22Rv1 (cell line): ENCODE measurements around the gene ARHGEF38.

Source experiments
- H3K27ac ChIP-seq: fragments of 450-650 bp; 2 replicates; pipeline ENCODE4 v1.5.1; 2017
- CTCF ChIP-seq: fragments of 450-650 bp; IDR thresholded peaks from 2 replicates; pipeline ENCODE4 v1.5.1; 2017; ENCODE audit warnings: mild to moderate bottlenecking
- ZFX ChIP-seq: fragments of 450-650 bp; IDR thresholded peaks from 2 replicates; pipeline ENCODE4 v1.6.1; 2017; ENCODE audit warnings: antibody characterized with exemption, borderline replicate concordance

Gene ARHGEF38

DNA sequence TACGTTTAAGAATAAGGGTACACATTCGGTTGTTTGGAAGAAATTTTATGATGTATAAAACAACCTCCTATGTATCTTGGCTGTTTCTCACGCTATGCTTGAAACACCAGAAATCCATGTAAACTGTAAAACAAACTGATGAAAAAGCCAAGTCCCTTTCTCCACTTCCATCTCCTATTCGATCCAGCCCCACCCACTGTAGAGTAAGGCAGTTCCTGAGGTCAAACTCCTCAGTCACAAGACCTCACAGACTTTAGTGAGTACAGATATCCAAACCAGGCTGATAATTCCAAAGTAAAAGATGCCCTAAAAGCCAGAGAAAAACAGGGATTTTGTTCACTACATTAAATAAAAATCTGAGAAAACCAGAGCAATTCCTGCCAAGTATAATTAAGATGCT lies 45.6 kb downstream of the ARHGEF38 start:
- no peak overlapping the region for H3K27ac ChIP-seq
- TF ChIP-seq ZFX: no peak

DNA sequence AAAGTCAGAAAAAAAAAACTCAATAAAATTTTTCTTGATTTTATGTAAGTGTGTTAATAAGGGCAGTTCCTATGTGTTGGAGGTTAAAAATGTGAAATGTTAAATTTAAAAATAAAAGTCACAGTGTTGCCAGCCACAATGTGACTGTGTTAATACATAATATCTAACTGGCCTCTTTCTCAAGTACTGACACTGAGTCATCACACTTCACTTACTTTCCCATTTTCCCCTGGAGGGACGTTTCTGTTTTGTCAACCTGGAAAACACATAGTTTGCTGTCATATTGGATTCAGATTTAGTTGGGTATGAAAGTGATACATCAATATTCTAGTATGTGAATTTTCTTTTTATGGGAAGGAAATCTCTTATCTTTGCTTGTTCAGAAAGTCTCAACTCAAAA lies 46.4 kb downstream of the ARHGEF38 start:
- no peak overlapping the region for H3K27ac ChIP-seq
- TF ChIP-seq CTCF: no peak

DNA sequence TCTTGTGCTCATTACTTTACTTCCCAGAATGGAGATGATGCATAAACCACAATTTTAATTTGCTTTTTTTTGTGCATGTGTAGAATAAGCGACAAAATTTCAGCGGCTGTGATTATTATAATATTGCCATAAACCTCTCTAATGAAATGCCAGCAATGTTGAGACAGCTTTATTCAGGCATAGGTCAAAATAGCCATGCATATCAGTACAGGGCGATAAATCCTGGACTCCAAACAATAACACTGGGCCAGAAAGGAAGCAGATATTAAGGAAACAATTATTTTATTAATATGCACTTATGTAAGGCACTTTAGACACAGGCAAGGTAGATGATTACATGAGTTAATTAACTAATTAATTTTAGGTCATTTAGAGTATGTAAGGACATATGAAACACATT lies 47.1 kb downstream of the ARHGEF38 start:
- no peak for TF ChIP-seq ZFX
- TF ChIP-seq CTCF: no peak
- no peak overlapping the region for H3K27ac ChIP-seq

DNA sequence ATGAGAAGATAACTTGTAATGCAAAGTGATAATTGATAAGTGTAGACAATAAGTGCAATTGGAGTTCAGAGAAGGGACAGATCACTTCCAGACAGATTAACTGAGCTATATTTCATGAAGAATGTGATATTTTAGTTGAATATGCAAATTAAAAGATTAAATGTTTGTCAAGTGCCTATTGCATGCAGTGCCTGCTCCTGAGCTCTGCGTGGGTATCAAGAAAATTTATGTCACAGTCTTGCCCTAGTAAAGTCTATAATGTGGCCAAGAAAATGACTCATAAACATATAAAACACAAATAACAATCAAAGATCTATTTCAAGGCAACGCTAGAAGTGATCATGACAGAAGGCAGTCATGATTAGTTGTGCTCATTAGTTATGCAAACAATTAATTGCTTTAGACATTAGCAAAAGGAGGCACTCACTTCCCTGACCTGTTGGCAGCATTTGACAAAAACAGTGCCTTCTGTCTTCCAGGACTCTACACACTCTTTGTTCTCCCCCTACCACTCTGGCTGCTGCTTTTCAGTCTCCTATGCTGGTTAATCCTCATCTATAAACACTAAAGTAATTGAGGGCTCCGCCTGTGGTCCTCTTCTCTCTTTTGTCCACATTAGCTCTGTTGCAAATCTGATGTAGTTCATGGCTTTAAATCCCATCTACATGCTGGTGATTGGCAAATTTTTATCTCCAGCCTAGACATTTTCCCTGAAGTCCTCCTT lies 47.7 kb downstream of the ARHGEF38 start:
- no peak overlapping the region for H3K27ac ChIP-seq

DNA sequence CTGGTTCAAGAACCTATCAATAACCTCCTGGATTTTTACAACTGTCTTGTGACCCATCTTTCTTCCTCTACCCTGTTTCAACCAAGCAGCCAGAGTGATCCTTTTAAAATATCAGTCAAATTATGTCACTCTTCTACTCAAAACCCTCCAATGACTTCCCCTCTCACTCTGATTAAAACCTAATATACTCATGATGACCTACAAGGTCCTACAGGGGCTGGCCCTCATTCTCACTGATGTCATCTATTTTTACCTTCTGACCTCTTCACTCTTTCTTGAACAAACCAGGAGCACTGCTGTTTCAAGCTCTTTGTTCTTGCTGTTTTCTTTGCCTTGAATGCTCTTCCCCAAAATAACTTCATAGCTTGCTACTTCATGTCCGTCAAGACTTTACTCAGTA lies 48.5 kb downstream of the ARHGEF38 start:
- TF ChIP-seq CTCF: no peak
- no peak for TF ChIP-seq ZFX
- H3K27ac ChIP-seq: no peak overlapping the region

More for the DNA sequence above, 47.7 kb downstream of the ARHGEF38 start:
- TF ChIP-seq CTCF (no peak), ZFX (no peak)

GRCh38 chr4:105601406-105601805 lies 49.0 kb downstream of the ARHGEF38 start:
- H3K27ac ChIP-seq: no peak overlapping the region
- no peak for TF ChIP-seq CTCF
- no peak for TF ChIP-seq ZFX

GRCh38 chr4:105603158-105603557 lies 50.7 kb downstream of the ARHGEF38 start:
- TF ChIP-seq CTCF (no peak), ZFX (no peak)
- no peak overlapping the region for H3K27ac ChIP-seq

DNA sequence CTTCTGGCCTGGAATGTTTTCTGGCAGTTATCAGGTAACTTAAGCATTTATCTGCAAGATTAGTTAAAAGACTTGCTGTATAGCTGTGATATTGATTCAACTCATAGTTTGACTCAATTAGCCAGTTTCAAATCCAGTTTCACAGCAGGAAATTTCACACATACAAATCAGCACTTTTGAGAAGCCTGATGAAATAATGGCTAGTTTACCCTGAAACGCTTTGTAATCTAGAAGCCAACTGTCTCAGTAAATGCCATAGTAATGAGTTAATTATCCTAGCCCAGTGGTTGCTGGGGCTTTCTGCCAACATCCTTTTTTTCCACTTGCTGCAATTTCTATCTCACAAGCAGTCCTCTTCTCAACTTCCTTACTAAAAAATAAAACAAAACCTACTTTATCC lies 53.1 kb downstream of the ARHGEF38 start:
- TF ChIP-seq CTCF: no peak
- TF ChIP-seq ZFX: no peak
- H3K27ac ChIP-seq: no peak overlapping the region
